A549 treated with CpdA at 1 μM for 4 hours (cell line): ENCODE measurements around the gene MRPS31. TPM values are rescaled to one million over a fixed set of nuclear protein-coding genes. Genes with fewer than 3 reads are reported as not detected.

ENCODE experiments used
- total RNA-seq: library from RNA; stranded (reverse); fragments of 200-300 nt; extraction: Qiagen RNA extraction; gene quantifications from 5 replicates; pipeline ENCODE4 v1.2.3, GENCODE V29; 2022; ENCODE audit warnings: low read depth

MRPS31 gene
- 11.7 to 14.5 TPM (median 14.3 TPM) in 5 replicates for total RNA-seq

GRCh38 chr13:40770934-40771618 is at the start of gene MRPS31:
MRPS31 (minus strand) TSS chr13:40771190; CDS start chr13:40771136, 54 bp downstream.

GRCh38 chr13:40789275-40790153 is 18.5 kb upstream of the MRPS31 start, which contains the start of gene SLC25A15:
SLC25A15 (plus strand) TSS chr13:40789611; CDS start chr13:40793227, 3,616 bp downstream.

Other genes starting within 250 kb of the MRPS31 start
- 2.6 to 3.5 TPM (median 3.1 TPM) in 5 replicates for gene FOXO1, start 104.5 kb downstream of the MRPS31 start, total RNA-seq
- 13.8 to 21.1 TPM (median 17.1 TPM) in 5 replicates for gene SLC25A15, start 18.4 kb upstream of the MRPS31 start, total RNA-seq
- 21.6 to 30.1 TPM (median 27.3 TPM) in 5 replicates for gene ELF1, start 248.1 kb upstream of the MRPS31 start, total RNA-seq